ENCODE results near the gene TMEM101.

DNA sequence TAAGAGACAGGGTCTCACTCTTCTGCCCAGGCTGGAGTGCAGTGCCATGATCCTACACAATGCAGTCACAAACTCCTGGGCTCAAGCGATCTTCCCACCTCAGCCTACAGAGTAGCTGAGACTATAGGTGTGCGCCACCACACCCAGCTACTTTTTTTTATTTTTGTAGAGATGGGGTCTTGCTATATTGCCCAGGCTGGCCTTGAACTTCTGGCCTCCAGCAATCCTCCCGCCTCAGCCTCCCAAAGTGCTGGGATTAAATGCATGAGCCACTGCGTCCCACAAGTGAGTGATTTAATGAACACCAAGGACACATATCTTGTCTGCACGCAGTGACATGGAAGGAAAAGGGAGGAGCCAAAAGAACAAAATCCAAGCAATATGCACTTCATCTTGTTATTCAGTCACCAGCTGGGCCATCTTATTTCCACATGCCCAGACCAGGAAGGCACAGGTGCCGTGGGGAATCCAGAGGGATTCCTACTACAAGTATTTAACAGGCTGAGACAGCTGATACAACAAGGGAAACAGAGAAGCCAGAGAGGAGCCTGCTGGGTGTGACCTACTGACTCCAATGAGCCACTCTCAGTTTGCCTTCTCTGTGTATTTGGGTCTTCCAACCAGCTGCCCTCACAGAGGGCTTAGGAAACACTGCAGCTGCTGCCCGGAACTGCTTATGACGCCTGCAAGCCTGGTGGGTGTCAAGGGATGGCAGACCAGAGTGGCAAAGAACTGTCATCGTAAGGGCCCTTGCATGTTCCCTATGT is 34.7 kb upstream of the TMEM101 start:
- TF ChIP-seq CTCF (IDR thresholded peaks at IDR 0.05) (no peak), ZFX (IDR thresholded peaks at IDR 0.05; ENCODE audit: borderline replicate concordance) (no peak)
